HEK293 (cell line): ENCODE data around the gene MEIOC.

Experiments
- CTCF ChIA-PET: fragments of 350-600 bp; formaldehyde crosslinking; extraction: SDS; loops from one replicate; lab custom pipeline; 2021; ENCODE audit warnings: antibody characterized with exemption; lab: Yijun Ruan, JAX
- POLR2A ChIA-PET: fragments of 300-600 bp; formaldehyde crosslinking; extraction: SDS; loops from one replicate; lab custom pipeline; 2020; ENCODE audit warnings: antibody characterized with exemption, inconsistent platforms; lab: Yijun Ruan, JAX
- H3K27ac ChIP-seq: fragments of 200-500 bp; sonication (Bioruptor generic); 2 replicates; pipeline ENCODE4 v1.5.1; 2014; ENCODE audit warnings: low read depth, low read length, control low read depth, inconsistent platforms; ENCODE audit errors: extremely low read depth
- H3K36me3 ChIP-seq, 2 experiments: fragments of 200-500 bp in 1 of 2; sonication (Bioruptor generic) in 1 of 2; 1 replicate in 1 of 2; 2 replicates in 1 of 2; pipeline ENCODE4 v1.5.1; 2014 to 2017; ENCODE audit warnings: inconsistent platforms in 2 of 2, low read length in 2 of 2; ENCODE audit not compliant: control insufficient read depth in 2 of 2, insufficient read depth in 1 of 2
- H3K4me1 ChIP-seq: fragments of 200-500 bp; sonication (Bioruptor generic); 2 replicates; pipeline ENCODE4 v1.5.1; 2014; ENCODE audit warnings: mild to moderate bottlenecking, low read length, inconsistent platforms; ENCODE audit not compliant: control insufficient read depth, insufficient read depth
- H3K4me3 ChIP-seq: 2 replicates; pipeline ENCODE4 v1.5.1; 2011; ENCODE audit warnings: low read depth, mild to moderate bottlenecking, control low read depth, low read length, moderate library complexity
- H3K9me3 ChIP-seq: fragments of 200-500 bp; sonication (Bioruptor generic); 2 replicates; pipeline ENCODE4 v1.5.1; 2014; ENCODE audit warnings: low read depth, low read length, inconsistent platforms; ENCODE audit not compliant: control insufficient read depth, insufficient read depth
- BCL11B ChIP-seq: fragments of 450-650 bp; formaldehyde crosslinking; IDR thresholded peaks from 2 replicates; pipeline ENCODE4 v1.5.1; 2016; ENCODE audit warnings: low read depth, missing biosample characterization, missing genetic modification characterization
- MEIS1 ChIP-seq: sonication (generic); formaldehyde crosslinking; IDR thresholded peaks from 2 replicates; pipeline ENCODE4 v1.8.1; 2022; ENCODE audit warnings: missing genetic modification reagents, mild to moderate bottlenecking, borderline replicate concordance
- PBX3 ChIP-seq: sonication (generic); formaldehyde crosslinking; IDR thresholded peaks from 2 replicates; pipeline ENCODE4 v1.8.1; 2022; ENCODE audit warnings: mild to moderate bottlenecking, moderate library complexity, missing genetic modification reagents
- PRDM1 ChIP-seq: fragments of 450-650 bp; formaldehyde crosslinking; IDR thresholded peaks from 2 replicates; pipeline ENCODE4; 2016; ENCODE audit warnings: missing biosample characterization, missing genetic modification characterization
- PRDM6 ChIP-seq: fragments of 450-650 bp; formaldehyde crosslinking; IDR thresholded peaks from 2 replicates; pipeline ENCODE4 v1.5.1; 2017; ENCODE audit warnings: missing biosample characterization, missing genetic modification characterization
- REPIN1 ChIP-seq: fragments of 450-650 bp; formaldehyde crosslinking; IDR thresholded peaks from 2 replicates; pipeline ENCODE4 v1.5.1; 2017; ENCODE audit warnings: missing biosample characterization, missing genetic modification characterization, low read depth
- SP2 ChIP-seq: fragments of 450-650 bp; formaldehyde crosslinking; IDR thresholded peaks from 2 replicates; pipeline ENCODE4 v1.5.1; 2016; ENCODE audit warnings: missing biosample characterization, missing genetic modification characterization
- TCF7L2 ChIP-seq: IDR thresholded peaks from 2 replicates; pipeline ENCODE4 v1.6.1; 2011; ENCODE audit warnings: low read depth, mild to moderate bottlenecking, inconsistent platforms, low read length, moderate library complexity, borderline replicate concordance
- TRIM28 ChIP-seq: IDR thresholded peaks from 2 replicates; pipeline ENCODE4 v1.6.1; 2011; ENCODE audit warnings: low read length, control low read depth, borderline replicate concordance
- YY1 ChIP-seq: fragments of 450-650 bp; formaldehyde crosslinking; IDR thresholded peaks from 2 replicates; pipeline ENCODE4 v1.5.1; 2018; ENCODE audit warnings: missing biosample characterization, missing genetic modification characterization
- YY2 ChIP-seq: fragments of 450-650 bp; formaldehyde crosslinking; IDR thresholded peaks from 2 replicates; pipeline ENCODE4 v1.5.1; 2016; ENCODE audit warnings: missing biosample characterization, missing genetic modification characterization
- ZFP3 ChIP-seq: fragments of 450-650 bp; formaldehyde crosslinking; IDR thresholded peaks from 2 replicates; pipeline ENCODE4 v1.5.1; 2016; ENCODE audit warnings: low read depth, missing biosample characterization, missing genetic modification characterization
- ZIC2 ChIP-seq: fragments of 450-650 bp; formaldehyde crosslinking; IDR thresholded peaks from 2 replicates; pipeline ENCODE4 v1.5.1; 2016; ENCODE audit warnings: missing biosample characterization, missing genetic modification characterization
- ZNF16 ChIP-seq: fragments of 450-650 bp; formaldehyde crosslinking; IDR thresholded peaks from 2 replicates; pipeline ENCODE4 v1.5.1; 2016; ENCODE audit warnings: low read depth, missing biosample characterization, missing genetic modification characterization
- ZNF214 ChIP-seq: fragments of 450-650 bp; formaldehyde crosslinking; IDR thresholded peaks from 2 replicates; pipeline ENCODE4 v1.5.1; 2017; ENCODE audit warnings: missing biosample characterization, mild to moderate bottlenecking, missing genetic modification characterization, borderline replicate concordance
- ZNF394 ChIP-seq: fragments of 450-650 bp; formaldehyde crosslinking; IDR thresholded peaks from 2 replicates; pipeline ENCODE4 v1.5.1; 2016; ENCODE audit warnings: missing biosample characterization, missing genetic modification characterization, mild to moderate bottlenecking, moderate library complexity, borderline replicate concordance
- ZNF404 ChIP-seq: fragments of 450-650 bp; formaldehyde crosslinking; IDR thresholded peaks from 2 replicates; pipeline ENCODE4 v1.5.1; 2017; ENCODE audit warnings: missing biosample characterization, missing genetic modification characterization
- ZNF600 ChIP-seq: fragments of 450-650 bp; formaldehyde crosslinking; IDR thresholded peaks from 2 replicates; pipeline ENCODE4 v1.5.1; 2016; ENCODE audit warnings: missing biosample characterization, missing genetic modification characterization
- ZNF624 ChIP-seq: fragments of 450-650 bp; formaldehyde crosslinking; IDR thresholded peaks from 2 replicates; pipeline ENCODE4 v1.5.1; 2017; ENCODE audit warnings: missing biosample characterization, missing genetic modification characterization
- ZNF629 ChIP-seq: fragments of 450-650 bp; formaldehyde crosslinking; IDR thresholded peaks from 2 replicates; pipeline ENCODE4 v1.5.1; 2017; ENCODE audit warnings: missing biosample characterization, missing genetic modification characterization
- ZNF664 ChIP-seq: fragments of 450-650 bp; formaldehyde crosslinking; IDR thresholded peaks from 2 replicates; pipeline ENCODE4 v1.5.1; 2016; ENCODE audit warnings: missing biosample characterization, missing genetic modification characterization
- ZNF677 ChIP-seq: fragments of 450-650 bp; IDR thresholded peaks from 2 replicates; pipeline ENCODE4 v1.5.0; 2018; ENCODE audit warnings: missing biosample characterization, mild to moderate bottlenecking, missing genetic modification characterization, moderate library complexity
- ZNF701 ChIP-seq: fragments of 450-650 bp; formaldehyde crosslinking; IDR thresholded peaks from 2 replicates; pipeline ENCODE4 v1.5.1; 2016; ENCODE audit warnings: missing biosample characterization, missing genetic modification characterization
- ZSCAN16 ChIP-seq: fragments of 450-650 bp; formaldehyde crosslinking; IDR thresholded peaks from 2 replicates; pipeline ENCODE4 v1.5.1; 2016; ENCODE audit warnings: missing biosample characterization, missing genetic modification characterization
- ZSCAN23 ChIP-seq: fragments of 450-650 bp; formaldehyde crosslinking; IDR thresholded peaks from 2 replicates; pipeline ENCODE4 v1.5.1; 2016; ENCODE audit warnings: missing biosample characterization, missing genetic modification characterization
- ZSCAN30 ChIP-seq: fragments of 450-650 bp; IDR thresholded peaks from 2 replicates; pipeline ENCODE4 v1.5.1; 2018; ENCODE audit warnings: missing biosample characterization, mild to moderate bottlenecking, missing genetic modification characterization, moderate library complexity

MEIOC gene

GRCh38 chr17:44646280-44646679, 10.0 kb upstream of the MEIOC start:
- TF ChIP-seq ZNF404 (tag by site-specific recombination) (no peak), ZIC2 (no peak), TCF7L2 (no peak), ZNF701 (tag by site-specific recombination) (no peak), ZSCAN30 (no peak), YY1 (no peak), ZNF16 (tag by site-specific recombination) (no peak), ZSCAN23 (tag by site-specific recombination) (no peak), ZNF664 (tag by site-specific recombination) (no peak), ZNF624 (tag by site-specific recombination) (no peak), TRIM28 (no peak)
- Histone ChIP-seq H3K27ac (no peak overlapping the region), H3K4me1 (no peaks in the 10 kb centered on the region), H3K4me3 (no peak overlapping the region), H3K36me3 (no peaks in the 10 kb centered on the region), H3K9me3 (no peaks in the 10 kb centered on the region)
- ChIA-PET CTCF (interaction anchor here (0.7 to 1.1 kb wide), 5 partner anchors 9 to 112 kb away, joined by 3 to 13 read pairs (median 4); no protein-coding TSS in a partner anchor), POLR2A (interaction anchor here (0.7 kb wide), 1 partner anchor 29 kb away, joined by 5 read pairs; no protein-coding TSS in a partner anchor)

- CTCF ChIA-PET = interaction anchor here (0.7 to 0.8 kb wide), 2 partner anchors 117 to 277 kb away, joined by 3 to 6 read pairs; no protein-coding TSS in a partner anchor
- Histone ChIP-seq H3K4me3 (no peak overlapping the region), H3K27ac (no peak overlapping the region), H3K9me3 (no peaks in the 10 kb centered on the region)
- TF ChIP-seq ZNF677 (tag by site-specific recombination) = no peak
- TF ChIP-seq PRDM1 (tag by site-specific recombination) = no peak
- TF ChIP-seq ZSCAN16 = no peak
- TF ChIP-seq ZNF394 (tag by site-specific recombination) = no peak
- TF ChIP-seq ZNF629 = no peak
- no peak for TF ChIP-seq SP2 (tag by site-specific recombination)
- no peak for TF ChIP-seq PBX3
- no peak for TF ChIP-seq PRDM6
- no peak for TF ChIP-seq ZNF214
- TF ChIP-seq MEIS1 (CRISPR knock-in tag) = no peak
- no peak for TF ChIP-seq ZFP3 (tag by site-specific recombination)
- no peak for TF ChIP-seq BCL11B (tag by site-specific recombination)
- no peak for TF ChIP-seq YY2 (tag by site-specific recombination)
- no peak for TF ChIP-seq REPIN1 (tag by site-specific recombination)
- no peak for TF ChIP-seq ZNF600 (tag by site-specific recombination)
- TF ChIP-seq, all 188 proteins: peak for 0
- no peaks in the 10 kb centered on the region for H3K36me3 ChIP-seq
- H3K4me1 ChIP-seq = no peaks in the 10 kb centered on the region
- POLR2A ChIA-PET = interaction anchor here (0.7 to 1.1 kb wide), 2 partner anchors 8 to 24 kb away, joined by 3 read pairs; no protein-coding TSS in a partner anchor
Measured at GRCh38 chr17:44647736-44648135, 8.5 kb upstream of the MEIOC start.
